K562 (cell line): ENCODE data around the gene FCHO2. TPM values are rescaled to one million over a fixed set of nuclear protein-coding genes. Genes with fewer than 3 reads are reported as not detected.

Experiments
- CHD1 ChIP-seq: fragments of 200-600 bp; sonication (generic); IDR thresholded peaks from one replicate; pipeline ENCODE4 v1.6.1; 2012; ENCODE audit warnings: mild to moderate bottlenecking, moderate library complexity, low read length, inconsistent platforms
- COPS2 ChIP-seq: fragments of 450-650 bp; conservative IDR thresholded peaks from 2 replicates; pipeline ENCODE4 v1.6.1; 2016; ENCODE audit warnings: mild to moderate bottlenecking, moderate library complexity
- DPF2 ChIP-seq: fragments of 450-650 bp; IDR thresholded peaks from 2 replicates; pipeline ENCODE4 v1.6.1; 2016
- HIVEP1 ChIP-seq: fragments of 250-450 bp; sonication (Bioruptor Pico); IDR thresholded peaks from 2 replicates; pipeline ENCODE4 v1.4.0; 2020; ENCODE audit warnings: mild to moderate bottlenecking
- HSF4 ChIP-seq: fragments of 250-450 bp; sonication (Bioruptor Pico); IDR thresholded peaks from 2 replicates; pipeline ENCODE4 v2.1.2; 2022; ENCODE audit warnings: mild to moderate bottlenecking, moderate library complexity, borderline replicate concordance
- KLF16 ChIP-seq: IDR thresholded peaks from 2 replicates; pipeline ENCODE4 v1.6.1; 2016; ENCODE audit warnings: antibody characterized with exemption
- MEIS2 ChIP-seq: fragments of 450-650 bp; IDR thresholded peaks from 2 replicates; pipeline ENCODE4 v1.6.1; 2014; ENCODE audit warnings: mild to moderate bottlenecking; ENCODE audit not compliant: partially characterized antibody
- MTA2 ChIP-seq: fragments of 450-650 bp; IDR thresholded peaks from 2 replicates; pipeline ENCODE4 v1.6.1; 2016; ENCODE audit warnings: low read depth
- NCOR1 ChIP-seq: fragments of 450-650 bp; IDR thresholded peaks from 2 replicates; pipeline ENCODE4 v1.6.1; 2016; ENCODE audit warnings: mild to moderate bottlenecking, moderate library complexity
- SIN3A ChIP-seq, 2 experiments: fragments of 150-350 bp in 1 of 2; IDR thresholded peaks; 2 replicates each; pipeline ENCODE4 v1.6.1; 2011 to 2016; ENCODE audit warnings: borderline replicate concordance in 2 of 2, low read depth in 2 of 2, low read length in 2 of 2, mild to moderate bottlenecking in 2 of 2, moderate library complexity in 2 of 2; ENCODE audit not compliant: control insufficient read depth in 1 of 2
- SMARCA4 ChIP-seq: fragments of 450-650 bp; IDR thresholded peaks from 2 replicates; pipeline ENCODE4 v1.6.1; 2016
- SMARCA5 ChIP-seq: fragments of 450-650 bp; IDR thresholded peaks from 2 replicates; pipeline ENCODE4 v1.6.1; 2016
- SOX6 ChIP-seq: fragments of 450-650 bp; IDR thresholded peaks from 2 replicates; pipeline ENCODE4 v1.6.1; 2014; ENCODE audit warnings: mild to moderate bottlenecking
- TEAD4 ChIP-seq, 2 experiments: sonication (generic) in 1 of 2; formaldehyde crosslinking in 1 of 2; IDR thresholded peaks; 2 replicates each; pipeline versions ENCODE4 v1.6.1 to v1.8.0; 2012 to 2022; ENCODE audit warnings: borderline replicate concordance in 1 of 2, inconsistent platforms in 1 of 2, low read length in 1 of 2, mild to moderate bottlenecking in 1 of 2, missing genetic modification reagents in 1 of 2
- U2AF2 ChIP-seq: fragments of 200-400 bp; formaldehyde crosslinking; optimal IDR thresholded peaks from 2 replicates; pipeline ENCODE3; 2017; ENCODE audit warnings: low read depth, mild to moderate bottlenecking, low read length
- ZBTB7A ChIP-seq: IDR thresholded peaks from 2 replicates; pipeline ENCODE4 v1.6.1; 2011; ENCODE audit warnings: low read depth, mild to moderate bottlenecking, low read length, moderate library complexity, borderline replicate concordance; ENCODE audit not compliant: control insufficient read depth
- ZNF24 ChIP-seq: fragments of 450-650 bp; IDR thresholded peaks from 2 replicates; pipeline ENCODE4 v1.6.1; 2016
- ZNF695 ChIP-seq: fragments of 450-650 bp; formaldehyde crosslinking; IDR thresholded peaks from 2 replicates; pipeline ENCODE4 v1.4.0; 2020; ENCODE audit warnings: mild to moderate bottlenecking, moderate library complexity
- polyA plus RNA-seq, 8 experiments: library from polyadenylated mRNA; depleted of rRNA in 4 of 8; stranded (reverse) in 5 of 8; unstranded in 3 of 8; fragments of >200 nt; fragmentation: Nextera tagmentation in 2 of 8; fragmentation: Illumina TruSeq in 1 of 8; extraction: Ambion mirVana in 2 of 8; extraction: Trizol in 1 of 8; gene quantifications; 2 replicates each; pipeline versions ENCODE4 v1.2.1 to v1.2.3, GENCODE V29; 2011 to 2014; ENCODE audit warnings: inconsistent platforms in 1 of 8, missing spikeins in 1 of 8
- total RNA-seq, 7 experiments: library from RNA; depleted of rRNA in 6 of 7; stranded (reverse); fragments of >200 nt in 6 of 7; fragmentation: Illumina TruSeq in 2 of 7; extraction: Trizol in 2 of 7; gene quantifications; 2 replicates each; pipeline versions ENCODE4 v1.2.1 to v1.2.3, GENCODE V29; 2011 to 2021; ENCODE audit warnings: low replicate concordance in 1 of 7
- TF ChIP-seq, protein P1 (sequence below): fragments of 450-650 bp; IDR thresholded peaks from 2 replicates; pipeline ENCODE4 v1.6.1; 2016; ENCODE audit warnings: mild to moderate bottlenecking
- TF ChIP-seq, protein P2 (sequence below): fragments of 250-450 bp; sonication (Bioruptor Pico); IDR thresholded peaks from 2 replicates; pipeline ENCODE4 v1.5.0; 2022; ENCODE audit warnings: mild to moderate bottlenecking
- TF ChIP-seq, protein P3 (sequence below): fragments of 450-650 bp; formaldehyde crosslinking; IDR thresholded peaks from 2 replicates; pipeline ENCODE4 v1.4.0; 2020; ENCODE audit warnings: mild to moderate bottlenecking, moderate library complexity
- TF ChIP-seq, protein P4 (sequence below): fragments of 450-650 bp; IDR thresholded peaks from 2 replicates; pipeline ENCODE4 v1.6.1; 2016; ENCODE audit warnings: low read depth, mild to moderate bottlenecking, moderate library complexity
- TF ChIP-seq, protein P5 (sequence below): fragments of 250-450 bp; sonication (Bioruptor Pico); IDR thresholded peaks from 2 replicates; pipeline ENCODE4 v1.5.0; 2021

The FCHO2 gene
- total and polyA plus RNA-seq, 9 of the 15 experiments (the other 6 are each of a cell fraction or from before 2014, with no cell fraction given): 4.4 to 13.4 (median 8.3) TPM

DNA sequence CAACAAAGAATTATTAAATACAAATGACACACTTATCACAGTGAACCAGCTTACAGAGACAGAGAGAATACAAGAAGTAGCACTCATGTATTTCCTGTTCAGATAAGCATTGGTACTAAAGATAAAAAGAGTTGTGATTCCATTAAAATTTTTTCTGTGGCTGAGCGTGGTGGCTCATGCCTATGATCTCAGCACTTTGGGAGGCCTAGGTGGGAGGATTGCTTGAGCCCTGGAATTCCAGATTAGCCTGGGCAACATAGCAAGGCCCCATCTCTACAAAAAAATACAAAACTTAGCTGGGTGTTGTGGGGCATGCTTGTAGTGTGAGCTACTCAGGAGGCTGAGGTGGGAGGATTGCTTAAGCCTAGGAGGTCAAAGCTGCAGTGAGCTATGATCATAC is 32.9 kb downstream of the FCHO2 start (continued):
- TF ChIP-seq, protein P1, sequence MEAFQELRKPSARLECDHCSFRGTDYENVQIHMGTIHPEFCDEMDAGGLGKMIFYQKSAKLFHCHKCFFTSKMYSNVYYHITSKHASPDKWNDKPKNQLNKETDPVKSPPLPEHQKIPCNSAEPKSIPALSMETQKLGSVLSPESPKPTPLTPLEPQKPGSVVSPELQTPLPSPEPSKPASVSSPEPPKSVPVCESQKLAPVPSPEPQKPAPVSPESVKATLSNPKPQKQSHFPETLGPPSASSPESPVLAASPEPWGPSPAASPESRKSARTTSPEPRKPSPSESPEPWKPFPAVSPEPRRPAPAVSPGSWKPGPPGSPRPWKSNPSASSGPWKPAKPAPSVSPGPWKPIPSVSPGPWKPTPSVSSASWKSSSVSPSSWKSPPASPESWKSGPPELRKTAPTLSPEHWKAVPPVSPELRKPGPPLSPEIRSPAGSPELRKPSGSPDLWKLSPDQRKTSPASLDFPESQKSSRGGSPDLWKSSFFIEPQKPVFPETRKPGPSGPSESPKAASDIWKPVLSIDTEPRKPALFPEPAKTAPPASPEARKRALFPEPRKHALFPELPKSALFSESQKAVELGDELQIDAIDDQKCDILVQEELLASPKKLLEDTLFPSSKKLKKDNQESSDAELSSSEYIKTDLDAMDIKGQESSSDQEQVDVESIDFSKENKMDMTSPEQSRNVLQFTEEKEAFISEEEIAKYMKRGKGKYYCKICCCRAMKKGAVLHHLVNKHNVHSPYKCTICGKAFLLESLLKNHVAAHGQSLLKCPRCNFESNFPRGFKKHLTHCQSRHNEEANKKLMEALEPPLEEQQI: peak; percentile 78; the same call in 1 of the 2 replicates
- TF ChIP-seq MEIS2: no peak
- no peak for TF ChIP-seq HIVEP1 (CRISPR knock-in tag)
- TF ChIP-seq CHD1: no peak
- TF ChIP-seq DPF2: 0 out of 2 replicates have a peak, but pooled peaks have one; percentile 32
- no peak for TF ChIP-seq ZNF695 (CRISPR knock-in tag)
- peak; percentile 86 for TF ChIP-seq TEAD4 (IDR thresholded peaks at IDR 0.05; ENCODE audit: low read length)
- no peak for TF ChIP-seq TEAD4 (CRISPR knock-in tag; IDR thresholded peaks at IDR 0.05; ENCODE audit: borderline replicate concordance)
- TF ChIP-seq ZBTB7A: no peak
- TF ChIP-seq, protein P2, sequence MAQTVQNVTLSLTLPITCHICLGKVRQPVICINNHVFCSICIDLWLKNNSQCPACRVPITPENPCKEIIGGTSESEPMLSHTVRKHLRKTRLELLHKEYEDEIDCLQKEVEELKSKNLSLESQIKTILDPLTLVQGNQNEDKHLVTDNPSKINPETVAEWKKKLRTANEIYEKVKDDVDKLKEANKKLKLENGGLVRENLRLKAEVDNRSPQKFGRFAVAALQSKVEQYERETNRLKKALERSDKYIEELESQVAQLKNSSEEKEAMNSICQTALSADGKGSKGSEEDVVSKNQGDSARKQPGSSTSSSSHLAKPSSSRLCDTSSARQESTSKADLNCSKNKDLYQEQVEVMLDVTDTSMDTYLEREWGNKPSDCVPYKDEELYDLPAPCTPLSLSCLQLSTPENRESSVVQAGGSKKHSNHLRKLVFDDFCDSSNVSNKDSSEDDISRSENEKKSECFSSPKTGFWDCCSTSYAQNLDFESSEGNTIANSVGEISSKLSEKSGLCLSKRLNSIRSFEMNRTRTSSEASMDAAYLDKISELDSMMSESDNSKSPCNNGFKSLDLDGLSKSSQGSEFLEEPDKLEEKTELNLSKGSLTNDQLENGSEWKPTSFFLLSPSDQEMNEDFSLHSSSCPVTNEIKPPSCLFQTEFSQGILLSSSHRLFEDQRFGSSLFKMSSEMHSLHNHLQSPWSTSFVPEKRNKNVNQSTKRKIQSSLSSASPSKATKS (CRISPR knock-in tag): no peak
- no peak for TF ChIP-seq COPS2
- no peak for TF ChIP-seq HSF4 (CRISPR knock-in tag)
- TF ChIP-seq, protein P3, sequence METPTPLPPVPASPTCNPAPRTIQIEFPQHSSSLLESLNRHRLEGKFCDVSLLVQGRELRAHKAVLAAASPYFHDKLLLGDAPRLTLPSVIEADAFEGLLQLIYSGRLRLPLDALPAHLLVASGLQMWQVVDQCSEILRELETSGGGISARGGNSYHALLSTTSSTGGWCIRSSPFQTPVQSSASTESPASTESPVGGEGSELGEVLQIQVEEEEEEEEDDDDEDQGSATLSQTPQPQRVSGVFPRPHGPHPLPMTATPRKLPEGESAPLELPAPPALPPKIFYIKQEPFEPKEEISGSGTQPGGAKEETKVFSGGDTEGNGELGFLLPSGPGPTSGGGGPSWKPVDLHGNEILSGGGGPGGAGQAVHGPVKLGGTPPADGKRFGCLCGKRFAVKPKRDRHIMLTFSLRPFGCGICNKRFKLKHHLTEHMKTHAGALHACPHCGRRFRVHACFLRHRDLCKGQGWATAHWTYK: no peak
- 0 out of 2 replicates have a peak, but pooled peaks have one; percentile 10 for TF ChIP-seq KLF16
- peak; percentile 55; the same call in 1 of the 2 replicates for TF ChIP-seq SMARCA4
- no peak for TF ChIP-seq U2AF2
- TF ChIP-seq, protein P4, sequence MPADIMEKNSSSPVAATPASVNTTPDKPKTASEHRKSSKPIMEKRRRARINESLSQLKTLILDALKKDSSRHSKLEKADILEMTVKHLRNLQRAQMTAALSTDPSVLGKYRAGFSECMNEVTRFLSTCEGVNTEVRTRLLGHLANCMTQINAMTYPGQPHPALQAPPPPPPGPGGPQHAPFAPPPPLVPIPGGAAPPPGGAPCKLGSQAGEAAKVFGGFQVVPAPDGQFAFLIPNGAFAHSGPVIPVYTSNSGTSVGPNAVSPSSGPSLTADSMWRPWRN: no peak
- TF ChIP-seq SOX6: peak; percentile 51
- no peak for TF ChIP-seq ZNF24
- TF ChIP-seq NCOR1: peak; percentile 54; the same call in 1 of the 2 replicates
- TF ChIP-seq, protein P5, sequence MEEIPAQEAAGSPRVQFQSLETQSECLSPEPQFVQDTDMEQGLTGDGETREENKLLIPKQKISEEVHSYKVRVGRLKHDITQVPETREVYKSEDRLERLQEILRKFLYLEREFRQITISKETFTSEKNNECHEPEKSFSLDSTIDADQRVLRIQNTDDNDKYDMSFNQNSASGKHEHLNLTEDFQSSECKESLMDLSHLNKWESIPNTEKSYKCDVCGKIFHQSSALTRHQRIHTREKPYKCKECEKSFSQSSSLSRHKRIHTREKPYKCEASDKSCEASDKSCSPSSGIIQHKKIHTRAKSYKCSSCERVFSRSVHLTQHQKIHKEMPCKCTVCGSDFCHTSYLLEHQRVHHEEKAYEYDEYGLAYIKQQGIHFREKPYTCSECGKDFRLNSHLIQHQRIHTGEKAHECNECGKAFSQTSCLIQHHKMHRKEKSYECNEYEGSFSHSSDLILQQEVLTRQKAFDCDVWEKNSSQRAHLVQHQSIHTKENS: no peak
- no peak for TF ChIP-seq MTA2
- TF ChIP-seq SMARCA5: peak; percentile 63; the same call in 1 of the 2 replicates
- no peak for TF ChIP-seq SIN3A (IDR thresholded peaks at IDR 0.05; ENCODE audit: borderline replicate concordance in 2 of 2, control insufficient read depth in 1 of 2, low read depth in 2 of 2, low read length in 2 of 2)
